ENCODE data around the gene PROK1. TPM values are rescaled to one million over a fixed set of nuclear protein-coding genes. Genes with fewer than 3 reads are reported as not detected.

PROK1 gene
- total and polyA plus RNA-seq, 9 donors = 39.4 to 428 (median 245) TPM

GRCh38 chr1:110489406-110489805 lies 38.5 kb downstream of the PROK1 start:
- intact Hi-C loops (cut with DNase I) = no loop called here
- peaks cover 8% of the 10 kb centered on the region for H3K4me1 ChIP-seq (ENCODE audit: insufficient read depth)
- no peaks in the 10 kb centered on the region for H3K36me3 ChIP-seq
- no peak for DNase-seq
- H3K9me3 ChIP-seq = no peaks in the 10 kb centered on the region
- H3K4me3 ChIP-seq = no peak overlapping the region
- H3K27ac ChIP-seq = no peak overlapping the region
- TF ChIP-seq, protein P1, sequence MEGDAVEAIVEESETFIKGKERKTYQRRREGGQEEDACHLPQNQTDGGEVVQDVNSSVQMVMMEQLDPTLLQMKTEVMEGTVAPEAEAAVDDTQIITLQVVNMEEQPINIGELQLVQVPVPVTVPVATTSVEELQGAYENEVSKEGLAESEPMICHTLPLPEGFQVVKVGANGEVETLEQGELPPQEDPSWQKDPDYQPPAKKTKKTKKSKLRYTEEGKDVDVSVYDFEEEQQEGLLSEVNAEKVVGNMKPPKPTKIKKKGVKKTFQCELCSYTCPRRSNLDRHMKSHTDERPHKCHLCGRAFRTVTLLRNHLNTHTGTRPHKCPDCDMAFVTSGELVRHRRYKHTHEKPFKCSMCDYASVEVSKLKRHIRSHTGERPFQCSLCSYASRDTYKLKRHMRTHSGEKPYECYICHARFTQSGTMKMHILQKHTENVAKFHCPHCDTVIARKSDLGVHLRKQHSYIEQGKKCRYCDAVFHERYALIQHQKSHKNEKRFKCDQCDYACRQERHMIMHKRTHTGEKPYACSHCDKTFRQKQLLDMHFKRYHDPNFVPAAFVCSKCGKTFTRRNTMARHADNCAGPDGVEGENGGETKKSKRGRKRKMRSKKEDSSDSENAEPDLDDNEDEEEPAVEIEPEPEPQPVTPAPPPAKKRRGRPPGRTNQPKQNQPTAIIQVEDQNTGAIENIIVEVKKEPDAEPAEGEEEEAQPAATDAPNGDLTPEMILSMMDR (IDR thresholded peaks at IDR 0.05) = no peak
- TF ChIP-seq EP300 (IDR thresholded peaks at IDR 0.05) = no peak
- 88 to 94% (median 89%) methylated on average over 14 to 15 of the region's 15 CpGs for WGBS, 3 donors
- H3K27me3 ChIP-seq = no peaks in the 10 kb centered on the region

- WGBS, 3 donors = 88 to 92% (median 91%) methylated on average over 14 of the region's 14 CpGs
- DNase-seq = no peak
- Histone ChIP-seq H3K9me3 (no peaks in the 10 kb centered on the region), H3K27me3 (no peaks in the 10 kb centered on the region), H3K27ac (no peak overlapping the region), H3K36me3 (no peaks in the 10 kb centered on the region), H3K4me3 (no peak overlapping the region), H3K4me1 (ENCODE audit: insufficient read depth) (peaks cover 8% of the 10 kb centered on the region)
- TF ChIP-seq, protein P1 (IDR thresholded peaks at IDR 0.05) = no peak
- TF ChIP-seq POLR2A (IDR thresholded peaks at IDR 0.05) = no peak
- no peak for TF ChIP-seq EP300 (IDR thresholded peaks at IDR 0.05)
- intact Hi-C loops (cut with DNase I) = loop anchor here in 3 of 4 donors (5.0 to 10.0 kb wide), 3 partner anchors 173 to 285 kb away; no protein-coding TSS in a partner anchor
Measured at GRCh38 chr1:110489973-110490542, 39.1 kb downstream of the PROK1 start.

DNA sequence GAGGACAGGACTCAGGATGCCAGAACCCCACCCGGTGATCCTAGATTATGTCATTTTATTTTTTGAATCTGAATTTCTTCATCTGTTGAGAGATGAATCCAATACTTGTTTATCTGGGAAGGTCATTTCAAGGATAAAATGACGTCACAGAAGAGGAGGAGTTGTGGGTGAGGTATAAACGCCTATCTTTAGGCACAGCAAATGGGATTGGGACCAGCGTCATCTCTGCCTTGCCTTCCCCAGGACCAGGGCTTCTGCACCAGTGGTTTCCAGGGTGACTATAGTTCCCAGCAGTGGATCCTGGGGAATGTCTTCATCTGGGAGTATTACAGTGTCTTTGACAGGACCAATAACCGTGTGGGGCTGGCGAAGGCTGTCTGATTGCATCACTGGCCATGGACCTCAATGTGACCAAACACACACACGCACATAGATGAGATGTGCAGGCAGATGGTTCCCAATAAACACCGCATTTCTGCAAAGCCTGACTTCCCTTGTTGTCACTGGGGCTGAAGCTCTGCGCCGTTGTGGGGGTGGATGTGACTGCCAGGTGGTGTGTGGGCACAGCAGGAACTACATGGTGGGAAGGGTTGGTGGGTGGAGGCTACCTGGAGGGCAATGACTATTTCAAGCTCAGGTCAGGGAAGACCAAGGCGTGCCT lies 40.0 kb downstream of the PROK1 start:
- H3K9me3 ChIP-seq = no peaks in the 10 kb centered on the region
- no peaks in the 10 kb centered on the region for H3K36me3 ChIP-seq
- no peak for TF ChIP-seq POLR2A (IDR thresholded peaks at IDR 0.05)
- TF ChIP-seq EP300 (IDR thresholded peaks at IDR 0.05) = no peak
- TF ChIP-seq, protein P1 (IDR thresholded peaks at IDR 0.05) = no peak
- no peak overlapping the region for H3K27ac ChIP-seq
- intact Hi-C loops (cut with DNase I) = loop anchor here in 3 of 4 donors (5.0 to 10.0 kb wide), 3 partner anchors 174 to 286 kb away; no protein-coding TSS in a partner anchor
- no peak overlapping the region for H3K4me3 ChIP-seq
- no peak for DNase-seq
- H3K27me3 ChIP-seq = no peaks in the 10 kb centered on the region
- H3K4me1 ChIP-seq (ENCODE audit: insufficient read depth) = peaks cover 8% of the 10 kb centered on the region
- WGBS, 3 donors = 74 to 85% (median 83%) methylated on average over 11 of the region's 11 CpGs

DNA sequence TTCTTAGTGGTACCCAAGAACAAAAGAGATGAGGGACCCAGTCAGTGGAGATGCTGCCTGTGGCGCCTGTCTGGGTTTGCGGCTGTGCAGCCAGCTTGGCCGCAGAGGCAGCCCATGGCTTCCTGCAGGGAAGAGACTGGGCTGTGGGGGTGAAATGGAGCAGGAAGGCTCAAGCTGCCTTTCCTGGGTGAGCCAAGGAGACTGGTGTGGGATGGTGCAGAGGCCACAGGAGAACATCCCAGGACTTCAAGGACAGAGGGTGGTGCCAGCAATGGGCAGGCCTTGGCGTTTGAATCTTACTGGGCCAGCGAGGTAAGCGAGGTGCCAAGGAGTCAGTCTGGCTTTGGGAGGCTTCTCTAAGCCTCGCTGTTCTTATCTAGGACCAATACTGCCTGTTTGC lies 41.6 kb downstream of the PROK1 start:
- DNase-seq = peak in 4 of 5 donors; percentile 36 to 65 (median 42)
- no peaks in the 10 kb centered on the region for H3K36me3 ChIP-seq
- peaks cover 8% of the 10 kb centered on the region for H3K4me1 ChIP-seq (ENCODE audit: insufficient read depth)
- H3K9me3 ChIP-seq = no peaks in the 10 kb centered on the region
- intact Hi-C loops (cut with DNase I) = loop anchor here in 3 of 4 donors (5.0 to 10.0 kb wide), 3 partner anchors 175 to 288 kb away; no protein-coding TSS in a partner anchor
- no peaks in the 10 kb centered on the region for H3K27me3 ChIP-seq
- WGBS, 3 donors = 26 to 53% (median 41%) methylated on average over 7 of the region's 7 CpGs
- TF ChIP-seq EP300 (IDR thresholded peaks at IDR 0.05) (no peak), POLR2A (IDR thresholded peaks at IDR 0.05) (no peak)
- TF ChIP-seq, protein P1 (IDR thresholded peaks at IDR 0.05) = no peak
- peak overlapping the region in 1 of 2 donors; percentile 46 for H3K27ac ChIP-seq
- no peak overlapping the region for H3K4me3 ChIP-seq

Data from ovary (tissue), 9 donors.